GM21786 (cell line): ENCODE data around the gene TNFAIP8L2.

Experiments used
- ATAC-seq: cut with Tn5 transposase; IDR thresholded peaks from one replicate; pipeline ENCODE4 v1.9.1; 2021; ENCODE audit not compliant: unreplicated experiment

TNFAIP8L2 gene

GRCh38 chr1:151145304-151146071 is 11.0 kb upstream of the TNFAIP8L2 start:
- ATAC-seq = no peak

- ATAC-seq = no peak
These were observed 10.4 kb upstream of the TNFAIP8L2 start for GRCh38 chr1:151146072-151146411.

GRCh38 chr1:151146412-151147131 is 9.9 kb upstream of the TNFAIP8L2 start, which contains the start of gene SEMA6C:
Gene SEMA6C (minus strand): TSS chr1:151146631. CDS start chr1:151142621, 4,010 bp downstream.
- ATAC-seq = peak; percentile 98

GRCh38 chr1:151147132-151147503 is 9.3 kb upstream of the TNFAIP8L2 start:
- ATAC-seq = no peak

- ATAC-seq = no peak
These were observed 8.8 kb upstream of the TNFAIP8L2 start for GRCh38 chr1:151147665-151148064.

GRCh38 chr1:151157067-151157531 is 650 bp downstream of the TNFAIP8L2 start:
- peak; percentile 44 for ATAC-seq

- no peak for ATAC-seq
These were observed 1.9 kb downstream of the TNFAIP8L2 start for GRCh38 chr1:151158326-151158725.

GRCh38 chr1:151158751-151159251 is 2.4 kb downstream of the TNFAIP8L2 start:
- no peak for ATAC-seq

GRCh38 chr1:151159373-151159772 is 2.9 kb downstream of the TNFAIP8L2 start:
- no peak for ATAC-seq

GRCh38 chr1:151164732-151165280 is 8.4 kb downstream of the TNFAIP8L2 start:
- no peak for ATAC-seq

GRCh38 chr1:151165281-151165737 is 8.9 kb downstream of the TNFAIP8L2 start:
- no peak for ATAC-seq

GRCh38 chr1:151165738-151166504 is 9.5 kb downstream of the TNFAIP8L2 start, which contains the start of the genes LYSMD1 and SCNM1:
Gene LYSMD1 (minus strand): TSS chr1:151165902. CDS start chr1:151165258, 644 bp downstream.
Gene SCNM1 (plus strand): TSS chr1:151166144. CDS start chr1:151166153, 9 bp downstream.
- ATAC-seq = peak; percentile 88

GRCh38 chr1:151166505-151166956 is 10.1 kb downstream of the TNFAIP8L2 start:
- no peak for ATAC-seq

- ATAC-seq = no peak
These were observed 10.7 kb downstream of the TNFAIP8L2 start for GRCh38 chr1:151167116-151167515.

- no peak for ATAC-seq
These were observed 14.7 kb downstream of the TNFAIP8L2 start for GRCh38 chr1:151171190-151171589.

- ATAC-seq = no peak
These were observed 18.7 kb downstream of the TNFAIP8L2 start for GRCh38 chr1:151175041-151175741.

- ATAC-seq = no peak
These were observed 19.4 kb downstream of the TNFAIP8L2 start, which contains the start of gene TMOD4 for GRCh38 chr1:151175863-151176262. Gene TMOD4 (minus strand): TSS chr1:151175981. CDS start chr1:151174875, 1,106 bp downstream.

- no peak for ATAC-seq
These were observed 20.1 kb downstream of the TNFAIP8L2 start for GRCh38 chr1:151176514-151177045.

- no peak for ATAC-seq
These were observed 27.8 kb downstream of the TNFAIP8L2 start for GRCh38 chr1:151184211-151184610.
